Measurements from ENCODE around the gene C7.

Gene C7

GRCh38 chr5:40915341-40915926, 6.1 kb downstream of the C7 start:
- DNase-seq = no peak

GRCh38 chr5:40916226-40916625, 6.9 kb downstream of the C7 start:
- DNase-seq = no peak

- no peak for DNase-seq
These were observed 19.7 kb downstream of the C7 start for GRCh38 chr5:40928886-40929448.

GRCh38 chr5:40932766-40933165, 23.5 kb downstream of the C7 start:
- no peak for DNase-seq

GRCh38 chr5:40937075-40937474, 27.8 kb downstream of the C7 start:
- no peak for DNase-seq

GRCh38 chr5:40939753-40940152, 30.5 kb downstream of the C7 start:
- DNase-seq = no peak

GRCh38 chr5:40945111-40945510, 35.8 kb downstream of the C7 start:
- no peak for DNase-seq

GRCh38 chr5:40955313-40955712, 46.0 kb downstream of the C7 start:
- no peak for DNase-seq

GRCh38 chr5:40957048-40957447, 47.8 kb downstream of the C7 start:
- DNase-seq = no peak

- no peak for DNase-seq
These were observed 49.5 kb downstream of the C7 start for GRCh38 chr5:40958811-40959210.

- DNase-seq = no peak
These were observed 50.7 kb downstream of the C7 start for GRCh38 chr5:40960037-40960436.

- no peak for DNase-seq
These were observed 53.1 kb downstream of the C7 start for GRCh38 chr5:40962207-40962955.

GRCh38 chr5:40972434-40972833, 63.1 kb downstream of the C7 start:
- DNase-seq = no peak

- DNase-seq = no peak
These were observed 64.2 kb downstream of the C7 start for GRCh38 chr5:40973364-40974004.

- no peak for DNase-seq
These were observed 66.7 kb downstream of the C7 start for GRCh38 chr5:40976041-40976440.

GRCh38 chr5:40976836-40977235, 67.5 kb downstream of the C7 start:
- no peak for DNase-seq

- no peak for DNase-seq
These were observed 72.1 kb downstream of the C7 start for GRCh38 chr5:40981420-40981819.

- no peak for DNase-seq
These were observed 74.5 kb downstream of the C7 start for GRCh38 chr5:40983781-40984180.

- DNase-seq = no peak
These were observed 75.6 kb downstream of the C7 start for GRCh38 chr5:40984884-40985283.

- DNase-seq = no peak
These were observed 76.2 kb downstream of the C7 start for GRCh38 chr5:40985501-40985900.

GRCh38 chr5:40986666-40987065, 77.4 kb downstream of the C7 start:
- no peak for DNase-seq

- DNase-seq = no peak
These were observed 78.1 kb downstream of the C7 start for GRCh38 chr5:40987349-40987748.

GRCh38 chr5:40988746-40989510, 79.6 kb downstream of the C7 start:
- DNase-seq = no peak
